Activated CD8-positive, alpha-beta T cell treated with anti-CD3 and anti-CD28 coated beads, Interleukin-2, amount 10 ng/mL, durations not matched to agents 7 days and 5 days (primary cell): ENCODE measurements around the gene HOXB5. TPM values are rescaled to one million over a fixed set of nuclear protein-coding genes. Genes with fewer than 3 reads are reported as not detected.

Source experiments
- ATAC-seq: fragments of 150-1000 bp; cut with Tn5 transposase; one replicate; pipeline ENCODE4 v1.10.0; 2021; ENCODE audit warnings: moderate library complexity
- CTCF ChIA-PET: fragments of 350-600 bp; sonication (Branson Sonifier 250); formaldehyde crosslinking; loops from one replicate; lab custom pipeline; 2021; ENCODE audit warnings: antibody characterized with exemption; lab: Charles Lee
- POLR2A ChIA-PET: fragments of 350-600 bp; sonication (Branson Sonifier 250); formaldehyde crosslinking; loops from one replicate; lab custom pipeline; 2021; ENCODE audit warnings: antibody characterized with exemption; lab: Charles Lee
- DNase-seq: peaks from one replicate; pipeline ENCODE4 v3.0.0-alpha.2; 2020
- H3K27ac Mint-ChIP-seq: one replicate; pipeline ENCODE4 v1.8.0; 2021; ENCODE audit warnings: mild to moderate bottlenecking, mixed read lengths
- H3K27me3 Mint-ChIP-seq: one replicate; pipeline ENCODE4 v1.8.0; 2021; ENCODE audit warnings: low read depth, mixed read lengths
- H3K36me3 Mint-ChIP-seq: one replicate; pipeline ENCODE4 v1.8.0; 2021; ENCODE audit warnings: low read depth, mixed read lengths
- H3K4me1 Mint-ChIP-seq: one replicate; pipeline ENCODE4 v1.8.0; 2021; ENCODE audit warnings: low read depth, mixed read lengths
- H3K4me3 Mint-ChIP-seq: one replicate; pipeline ENCODE4 v1.8.0; 2021; ENCODE audit warnings: mild to moderate bottlenecking, mixed read lengths
- H3K9me3 Mint-ChIP-seq: one replicate; pipeline ENCODE4 v1.8.0; 2022; ENCODE audit warnings: mixed read lengths; ENCODE audit not compliant: insufficient read depth
- total RNA-seq, 2 experiments: library from RNA; stranded (reverse); gene quantifications; one replicate each; pipeline ENCODE4 v1.2.3, GENCODE V29; 2021

The HOXB5 gene
- total RNA-seq, 2 experiments from 2014 or later = not detected

DNA sequence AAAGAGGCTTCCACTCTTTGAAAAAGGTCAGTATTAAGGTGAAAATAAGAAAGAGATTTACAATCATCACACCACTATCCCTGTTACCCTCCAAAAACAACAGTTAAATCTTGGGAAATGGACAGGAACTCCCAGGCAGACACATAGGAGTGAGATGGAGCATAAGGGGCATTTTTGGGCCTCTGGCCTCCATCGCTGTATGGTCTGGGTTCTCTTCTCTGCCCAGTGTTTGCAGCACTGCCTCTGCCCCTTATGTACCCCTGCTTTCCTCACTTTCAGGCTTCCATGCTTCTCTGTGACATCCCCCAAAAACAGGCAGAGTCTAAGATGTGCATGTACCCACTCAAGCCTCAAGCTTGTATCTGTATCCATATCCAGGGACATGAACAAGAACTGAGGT, 48.0 kb downstream of the HOXB5 start:
- H3K4me1 Mint-ChIP-seq = peaks cover 62% of the 10 kb centered on the region
- ATAC-seq (no peak), DNase-seq (no peak)
- H3K27ac Mint-ChIP-seq = peak overlapping the region; percentile 22
- peaks cover 19% of the 10 kb centered on the region for H3K36me3 Mint-ChIP-seq
- H3K9me3 Mint-ChIP-seq = no peaks in the 10 kb centered on the region
- peaks cover 2% of the 10 kb centered on the region for H3K27me3 Mint-ChIP-seq
- POLR2A ChIA-PET = interaction anchor here (0.6 kb wide), 1 partner anchor 308 kb away, joined by 3 read pairs; no protein-coding TSS in a partner anchor
- CTCF ChIA-PET = interaction anchor here (1.5 kb wide), 1 partner anchor 38 kb away, joined by 3 read pairs; no protein-coding TSS in a partner anchor
- H3K4me3 Mint-ChIP-seq = peak overlapping the region; percentile 90

DNA sequence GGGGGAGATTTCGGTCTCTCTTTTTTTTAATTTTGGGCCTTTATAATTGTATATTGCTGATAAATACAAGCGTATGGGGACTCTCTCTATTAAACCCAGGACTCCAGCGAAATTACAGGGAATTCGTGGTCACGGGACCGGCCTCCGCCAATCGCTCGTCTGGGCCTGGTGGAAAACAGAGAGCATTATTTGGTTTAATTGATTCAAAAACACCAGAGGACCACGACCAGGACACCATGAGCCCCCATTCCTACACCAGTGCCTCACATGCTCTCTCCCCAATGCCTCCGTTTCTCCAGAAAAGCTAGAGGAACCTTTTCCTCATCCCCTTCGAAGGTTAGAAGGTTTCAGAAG, 48.6 kb downstream of the HOXB5 start, which contains the start of gene HOXB2:
Gene HOXB2 (minus strand): TSS at position 88 of the 354 bp plus-strand sequence. CDS start 198 bp downstream, outside the sequence.
- Mint-ChIP-seq H3K27me3 (peaks cover 2% of the 10 kb centered on the region), H3K4me3 (peak within 1 kb of the TSS; percentile 90), H3K27ac (peak within 1 kb of the TSS; percentile 86), H3K36me3 (peaks cover 19% of the 10 kb centered on the region), H3K9me3 (no peaks in the 10 kb centered on the region), H3K4me1 (peaks cover 66% of the 10 kb centered on the region)
- ChIA-PET CTCF (no interaction called here), POLR2A (no interaction called here)
- DNase-seq (no peak), ATAC-seq (no peak)

DNA sequence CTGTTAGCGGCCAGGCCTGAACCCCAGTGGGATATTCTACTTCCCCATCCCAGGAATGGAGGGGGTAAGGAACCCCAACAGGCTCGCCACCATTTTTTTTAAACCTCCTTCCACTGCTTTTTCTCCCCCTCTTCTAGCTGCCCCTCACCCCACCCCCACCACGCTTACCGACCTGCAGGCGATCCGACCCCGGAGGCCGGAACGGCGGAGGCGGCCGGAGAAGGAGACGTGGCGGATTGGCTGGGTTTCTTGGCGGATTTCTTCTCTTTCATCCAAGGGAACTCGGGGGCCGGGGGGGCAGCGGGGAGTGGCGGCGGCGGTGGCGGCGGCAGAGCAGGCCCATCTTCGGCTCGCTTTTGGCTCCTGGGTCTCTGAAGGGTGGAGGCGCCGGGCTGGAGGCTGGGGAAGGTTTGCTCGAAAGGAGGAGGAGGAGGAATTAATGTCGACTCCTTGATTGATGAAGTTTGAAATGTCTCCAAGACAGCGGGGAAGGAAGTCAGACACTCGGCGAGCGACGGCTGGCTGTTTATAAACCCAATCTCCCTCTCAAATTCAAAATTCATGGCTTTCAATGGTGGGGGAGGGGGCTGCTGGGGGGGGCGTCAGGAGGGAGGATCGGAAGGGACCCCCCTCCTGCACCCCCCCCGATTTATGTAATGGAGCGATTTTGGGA, 49.1 kb downstream of the HOXB5 start:
- Mint-ChIP-seq H3K4me1 (peaks cover 68% of the 10 kb centered on the region), H3K27me3 (peaks cover 2% of the 10 kb centered on the region), H3K4me3 (peak overlapping the region; percentile 90), H3K9me3 (no peaks in the 10 kb centered on the region), H3K36me3 (peaks cover 19% of the 10 kb centered on the region), H3K27ac (peak overlapping the region; percentile 86)
- ChIA-PET CTCF (interaction anchor here (0.6 to 2.2 kb wide), 2 partner anchors 31 to 52 kb away, joined by 3 to 8 read pairs; no protein-coding TSS in a partner anchor), POLR2A (interaction anchor here (1.2 kb wide), 1 partner anchor 39 kb away, joined by 3 read pairs; no protein-coding TSS in a partner anchor)
- DNase-seq (peak; percentile 56), ATAC-seq (peak; percentile 9)

DNA sequence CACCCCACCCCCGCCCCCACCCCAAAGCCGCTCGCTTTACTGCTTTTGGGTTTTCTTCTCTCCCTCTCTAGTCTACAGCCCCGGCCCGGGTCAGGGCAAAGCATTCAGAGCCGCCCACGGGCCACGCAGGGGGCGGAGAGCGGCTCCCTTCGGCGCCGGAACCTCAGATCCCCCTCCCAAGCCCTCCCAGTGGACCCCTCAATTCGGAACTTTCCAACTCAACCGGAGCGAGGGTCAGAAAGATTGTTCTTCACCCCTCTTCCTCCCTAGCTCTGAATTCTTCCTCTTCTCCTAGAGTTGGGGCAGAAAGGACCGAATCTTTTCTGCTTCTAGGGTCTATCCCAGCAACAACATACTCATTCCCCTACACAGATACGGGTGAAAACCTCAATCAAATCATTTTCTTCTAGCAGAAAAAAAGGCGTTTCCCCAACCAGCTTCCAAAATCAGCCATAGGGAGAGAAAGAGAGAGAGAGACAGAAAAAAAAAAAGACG, 49.7 kb downstream of the HOXB5 start:
- ChIA-PET CTCF (interaction anchor here (0.6 to 2.2 kb wide), 2 partner anchors 30 to 51 kb away, joined by 3 to 8 read pairs; no protein-coding TSS in a partner anchor), POLR2A (interaction anchor here (1.2 to 1.5 kb wide), 3 partner anchors 30 to 90 kb away, joined by 3 to 6 read pairs (median 3); no protein-coding TSS in a partner anchor)
- Mint-ChIP-seq H3K36me3 (peaks cover 19% of the 10 kb centered on the region), H3K27me3 (peaks cover 2% of the 10 kb centered on the region), H3K27ac (peak overlapping the region; percentile 86), H3K9me3 (no peaks in the 10 kb centered on the region), H3K4me3 (peak overlapping the region; percentile 90), H3K4me1 (peaks cover 66% of the 10 kb centered on the region)
- DNase-seq (peak; percentile 47), ATAC-seq (peak; percentile 26)

DNA sequence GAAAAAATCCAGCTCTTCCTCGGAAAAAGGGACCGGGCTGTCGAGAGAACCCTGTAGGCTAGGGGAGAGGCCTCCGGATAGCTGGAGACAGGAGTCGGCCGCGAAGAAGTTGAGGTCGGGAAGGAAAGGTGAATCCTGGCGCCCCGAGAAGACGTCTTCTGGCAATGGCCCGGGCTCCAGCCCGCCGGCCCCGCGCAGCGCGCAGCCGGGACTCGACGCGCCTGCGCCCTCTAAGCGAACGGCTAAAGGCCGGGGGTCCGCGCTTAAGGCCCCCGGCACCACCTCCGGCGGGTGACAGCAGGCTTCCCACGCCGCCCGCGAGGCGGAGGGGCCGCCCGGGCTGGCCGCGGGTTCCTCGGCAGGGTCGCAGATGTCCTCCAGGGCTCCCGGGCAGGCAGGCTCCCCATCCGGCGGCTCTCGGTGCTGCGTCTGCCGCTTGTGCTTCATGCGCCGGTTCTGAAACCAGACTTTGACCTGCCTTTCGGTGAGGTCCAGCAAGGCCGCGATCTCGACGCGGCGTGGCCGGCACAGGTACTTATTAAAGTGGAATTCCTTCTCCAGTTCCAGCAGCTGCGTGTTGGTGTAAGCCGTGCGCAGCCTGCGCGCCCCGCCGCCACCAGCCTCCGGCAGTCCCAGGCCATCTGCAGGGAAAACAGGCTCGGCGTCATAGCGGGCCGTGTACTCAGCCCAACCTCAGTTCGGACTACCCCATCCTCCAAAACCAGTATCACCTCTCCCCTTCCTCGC, 50.3 kb downstream of the HOXB5 start:
- peaks cover 2% of the 10 kb centered on the region for H3K27me3 Mint-ChIP-seq
- ChIA-PET CTCF (interaction anchor here (1.0 to 2.2 kb wide), 2 partner anchors 30 to 50 kb away, joined by 4 to 8 read pairs; no protein-coding TSS in a partner anchor), POLR2A (interaction anchor here (1.2 to 1.5 kb wide), 3 partner anchors 29 to 89 kb away, joined by 3 to 6 read pairs (median 3); no protein-coding TSS in a partner anchor)
- DNase-seq (peak; percentile 73), ATAC-seq (peak; percentile 60)
- H3K4me3 Mint-ChIP-seq = peak overlapping the region; percentile 90
- H3K36me3 Mint-ChIP-seq = peaks cover 19% of the 10 kb centered on the region
- H3K9me3 Mint-ChIP-seq = no peaks in the 10 kb centered on the region
- peak overlapping the region; percentile 96 for H3K27ac Mint-ChIP-seq
- peaks cover 61% of the 10 kb centered on the region for H3K4me1 Mint-ChIP-seq

DNA sequence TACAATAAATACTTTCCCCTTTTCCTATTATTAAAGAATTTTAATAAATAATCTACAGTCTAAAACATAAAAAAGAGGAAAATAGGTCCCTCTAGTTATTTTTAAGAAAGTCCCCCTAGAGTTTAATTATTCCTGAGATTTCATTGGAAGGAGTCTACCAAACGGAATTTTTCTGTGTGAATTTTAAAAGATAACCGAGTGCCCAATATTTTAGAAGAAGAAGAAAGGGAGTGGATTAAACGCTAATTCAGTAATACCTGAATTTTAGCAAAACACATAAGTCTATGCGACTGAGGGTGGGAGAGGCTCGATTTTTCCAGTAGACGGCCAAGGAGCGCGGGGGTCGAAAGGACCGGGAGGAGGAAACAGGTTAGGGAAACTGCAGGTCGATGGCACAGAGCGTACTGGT, 50.9 kb downstream of the HOXB5 start:
- H3K4me1 Mint-ChIP-seq = peaks cover 56% of the 10 kb centered on the region
- no peak for DNase-seq
- H3K27me3 Mint-ChIP-seq = peaks cover 2% of the 10 kb centered on the region
- H3K36me3 Mint-ChIP-seq = peaks cover 16% of the 10 kb centered on the region
- H3K9me3 Mint-ChIP-seq = no peaks in the 10 kb centered on the region
- ChIA-PET POLR2A (interaction anchor here (1.2 to 1.6 kb wide), 3 partner anchors 28 to 101 kb away, joined by 3 to 6 read pairs (median 3); no protein-coding TSS in a partner anchor), CTCF (interaction anchor here (1.0 to 2.2 kb wide), 2 partner anchors 29 to 50 kb away, joined by 4 to 8 read pairs; no protein-coding TSS in a partner anchor)
- no peak for ATAC-seq
- peak overlapping the region; percentile 90 for H3K4me3 Mint-ChIP-seq
- peak overlapping the region; percentile 96 for H3K27ac Mint-ChIP-seq

DNA sequence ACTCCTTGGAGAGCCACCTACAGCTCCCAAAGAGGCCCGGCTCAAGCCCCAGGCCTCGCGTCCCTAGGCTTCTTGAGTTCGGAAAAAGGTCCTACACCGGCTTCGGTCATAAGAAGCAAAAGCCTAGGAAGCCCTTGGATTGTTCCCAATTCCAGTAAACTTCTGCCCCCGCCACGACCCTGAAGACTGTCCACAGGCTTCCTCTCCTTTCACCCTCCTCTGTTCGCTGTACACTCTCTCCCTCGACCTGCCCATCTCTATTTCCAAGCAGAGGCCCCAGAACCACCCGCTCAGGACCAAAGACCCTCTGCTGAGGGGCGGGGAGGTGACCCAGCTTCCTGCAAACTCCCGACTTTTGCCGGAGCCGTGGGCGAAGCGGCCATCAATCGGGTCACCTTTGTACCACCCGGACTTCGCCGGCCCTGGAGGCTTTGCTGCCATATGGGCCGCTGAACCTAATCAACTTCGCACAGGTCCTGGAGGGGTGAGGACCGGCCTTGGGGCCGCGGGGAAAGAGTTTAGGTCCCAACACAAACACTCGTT, 51.4 kb downstream of the HOXB5 start:
- H3K9me3 Mint-ChIP-seq = no peaks in the 10 kb centered on the region
- ATAC-seq (no peak), DNase-seq (peak; percentile 39)
- peaks cover 6% of the 10 kb centered on the region for H3K27me3 Mint-ChIP-seq
- POLR2A ChIA-PET = interaction anchor here (0.9 to 1.6 kb wide), 7 partner anchors 28 to 101 kb away, joined by 3 to 6 read pairs (median 4); no protein-coding TSS in a partner anchor
- CTCF ChIA-PET = interaction anchor here (1.0 to 3.1 kb wide), 8 partner anchors 9 to 190 kb away, joined by 3 to 23 read pairs (median 5); no protein-coding TSS in a partner anchor
- peak overlapping the region; percentile 98 for H3K27ac Mint-ChIP-seq
- H3K4me1 Mint-ChIP-seq = peaks cover 50% of the 10 kb centered on the region
- peaks cover 16% of the 10 kb centered on the region for H3K36me3 Mint-ChIP-seq
- H3K4me3 Mint-ChIP-seq = peak overlapping the region; percentile 90

DNA sequence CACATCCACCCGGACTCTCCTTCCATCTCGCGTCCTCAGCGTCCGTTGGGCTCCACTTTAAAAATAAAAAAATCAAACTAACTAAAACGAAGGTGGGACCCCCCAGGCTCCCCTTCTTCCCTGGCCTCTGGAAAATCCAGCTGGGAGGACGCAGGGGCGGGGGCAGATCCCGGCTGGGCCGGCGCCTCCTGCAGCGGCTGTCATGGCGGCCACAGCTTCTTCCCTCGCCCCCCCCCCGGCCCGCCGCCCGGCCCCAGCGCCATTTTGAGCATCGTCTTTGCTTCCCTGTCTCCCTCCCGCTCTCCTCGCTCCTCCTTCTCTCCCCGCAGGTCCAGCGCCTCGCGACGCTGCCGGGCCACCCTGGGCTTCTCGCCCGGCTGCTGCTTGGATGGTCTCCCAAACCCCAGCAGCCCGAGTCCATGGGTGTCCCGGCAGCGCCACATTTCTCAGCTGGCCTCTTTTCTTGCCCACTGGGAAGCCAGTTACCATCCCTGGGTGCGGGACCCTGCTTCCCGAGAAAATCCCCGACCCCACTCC, 51.9 kb downstream of the HOXB5 start:
- ATAC-seq (peak; percentile 31), DNase-seq (peak; percentile 42)
- H3K27ac Mint-ChIP-seq = peak overlapping the region; percentile 98
- H3K36me3 Mint-ChIP-seq = peaks cover 16% of the 10 kb centered on the region
- no peaks in the 10 kb centered on the region for H3K9me3 Mint-ChIP-seq
- H3K27me3 Mint-ChIP-seq = peaks cover 6% of the 10 kb centered on the region
- POLR2A ChIA-PET = interaction anchor here (0.7 to 1.6 kb wide), 8 partner anchors 16 to 100 kb away, joined by 3 to 6 read pairs (median 3); no protein-coding TSS in a partner anchor
- H3K4me3 Mint-ChIP-seq = peak overlapping the region; percentile 90
- CTCF ChIA-PET = interaction anchor here (0.6 to 3.1 kb wide), 11 partner anchors 9 to 285 kb away, joined by 3 to 23 read pairs (median 4); no protein-coding TSS in a partner anchor
- peaks cover 45% of the 10 kb centered on the region for H3K4me1 Mint-ChIP-seq
